OCI-LY3 (cell line): ENCODE results near the gene MED28.

Experiments
- EZH2phosphoT487 ChIP-seq: fragments of 200-600 bp; shearing (Covaris generic); IDR thresholded peaks from 2 replicates; pipeline ENCODE4 v1.6.1; 2018; ENCODE audit warnings: antibody characterized with exemption, mixed run types, low read depth
- TF ChIP-seq, protein P1 (sequence below): fragments of 200-600, 300-600 bp; sonication (generic); IDR thresholded peaks from 2 replicates; pipeline ENCODE4 v1.5.1; 2014; ENCODE audit warnings: antibody characterized with exemption, low read length, low read depth

DNA sequence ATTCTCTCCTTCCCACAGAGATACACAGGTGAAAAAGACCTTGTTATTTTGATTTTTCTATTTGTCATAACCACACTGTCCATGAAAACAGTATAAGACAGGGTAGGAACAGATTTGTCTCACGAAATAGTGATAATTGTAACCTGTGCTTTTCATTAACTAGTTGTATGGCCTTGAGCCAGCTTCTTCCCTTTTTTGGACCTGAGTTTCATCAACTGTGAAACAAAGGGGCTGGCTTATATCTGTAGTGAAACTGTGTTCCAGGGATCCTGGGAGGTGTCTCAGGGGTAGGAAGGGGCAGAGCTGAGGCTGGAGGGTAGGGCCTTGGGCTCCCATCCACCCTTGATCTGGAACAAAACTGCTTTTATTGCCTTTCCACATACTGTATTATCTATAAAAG, 50.9 kb downstream of the MED28 start:
- TF ChIP-seq, protein P1, sequence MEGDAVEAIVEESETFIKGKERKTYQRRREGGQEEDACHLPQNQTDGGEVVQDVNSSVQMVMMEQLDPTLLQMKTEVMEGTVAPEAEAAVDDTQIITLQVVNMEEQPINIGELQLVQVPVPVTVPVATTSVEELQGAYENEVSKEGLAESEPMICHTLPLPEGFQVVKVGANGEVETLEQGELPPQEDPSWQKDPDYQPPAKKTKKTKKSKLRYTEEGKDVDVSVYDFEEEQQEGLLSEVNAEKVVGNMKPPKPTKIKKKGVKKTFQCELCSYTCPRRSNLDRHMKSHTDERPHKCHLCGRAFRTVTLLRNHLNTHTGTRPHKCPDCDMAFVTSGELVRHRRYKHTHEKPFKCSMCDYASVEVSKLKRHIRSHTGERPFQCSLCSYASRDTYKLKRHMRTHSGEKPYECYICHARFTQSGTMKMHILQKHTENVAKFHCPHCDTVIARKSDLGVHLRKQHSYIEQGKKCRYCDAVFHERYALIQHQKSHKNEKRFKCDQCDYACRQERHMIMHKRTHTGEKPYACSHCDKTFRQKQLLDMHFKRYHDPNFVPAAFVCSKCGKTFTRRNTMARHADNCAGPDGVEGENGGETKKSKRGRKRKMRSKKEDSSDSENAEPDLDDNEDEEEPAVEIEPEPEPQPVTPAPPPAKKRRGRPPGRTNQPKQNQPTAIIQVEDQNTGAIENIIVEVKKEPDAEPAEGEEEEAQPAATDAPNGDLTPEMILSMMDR, result no peak
- no peak for TF ChIP-seq EZH2phosphoT487
